Measurements from ENCODE around the gene UBL4B.

Gene UBL4B

DNA sequence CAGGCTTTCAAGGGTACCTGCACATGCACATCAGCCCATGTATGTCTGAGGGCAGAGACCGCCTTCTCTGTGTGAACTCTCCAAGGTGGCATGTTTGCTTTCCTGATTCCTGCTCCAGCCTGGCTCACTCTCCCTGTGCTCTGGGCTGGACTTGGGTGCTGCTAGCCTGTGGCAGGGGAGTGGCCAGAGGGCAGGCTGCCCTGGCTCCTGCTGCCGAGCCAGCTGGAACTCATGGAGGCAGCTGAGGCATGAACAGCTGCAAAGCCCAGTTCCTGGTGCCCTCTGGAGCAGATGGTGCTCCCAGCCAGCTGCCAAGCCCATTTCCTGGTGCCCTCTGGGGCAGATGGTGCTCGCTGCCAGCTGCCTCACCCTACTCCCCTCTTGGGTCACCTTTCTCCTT is 7.6 kb downstream of the UBL4B start:
- no peak overlapping the region for H3K4me3 Mint-ChIP-seq
- H3K27ac Mint-ChIP-seq, result no peak overlapping the region
- H3K27me3 Mint-ChIP-seq, result peaks cover 30% of the 10 kb centered on the region
- H3K9me3 Mint-ChIP-seq, result peaks cover 12% of the 10 kb centered on the region
- peaks cover 4% of the 10 kb centered on the region for H3K36me3 Mint-ChIP-seq (ENCODE audit: low read depth)
- peaks cover 13% of the 10 kb centered on the region for H3K4me1 Mint-ChIP-seq (ENCODE audit: low read depth)

DNA sequence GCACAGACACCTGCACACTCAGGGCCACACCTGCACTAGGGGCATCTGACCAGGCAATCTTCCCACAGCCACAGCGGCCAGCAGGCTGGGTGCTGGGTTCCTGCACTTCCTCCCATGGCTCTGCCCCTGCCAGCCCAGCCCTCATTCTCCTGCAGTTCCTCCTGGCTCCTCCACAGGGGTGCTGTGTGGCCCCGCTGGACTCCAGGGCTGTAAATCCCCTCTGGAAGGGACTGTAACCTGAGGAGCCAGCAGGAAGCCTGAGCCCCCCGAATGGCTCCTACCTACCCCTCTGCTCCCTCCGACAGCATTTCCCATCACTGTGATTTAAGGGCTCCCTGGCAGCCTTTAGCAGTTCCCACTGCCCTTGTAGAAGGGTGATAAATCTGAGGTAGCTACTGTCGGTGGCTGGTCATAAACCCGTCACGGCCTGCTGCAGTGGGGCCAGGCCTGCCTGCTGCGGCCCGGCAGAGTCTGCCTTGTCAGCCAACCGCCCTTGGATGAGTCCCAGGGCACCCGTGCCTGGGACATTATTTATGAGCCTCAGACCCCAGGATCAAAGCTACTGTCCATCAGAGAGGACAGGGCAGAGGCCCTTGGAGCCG is 8.8 kb downstream of the UBL4B start:
- peaks cover 13% of the 10 kb centered on the region for H3K4me1 Mint-ChIP-seq (ENCODE audit: low read depth)
- H3K36me3 Mint-ChIP-seq (ENCODE audit: low read depth), result peaks cover 4% of the 10 kb centered on the region
- no peak overlapping the region for H3K4me3 Mint-ChIP-seq
- H3K27ac Mint-ChIP-seq, result no peak overlapping the region
- peaks cover 12% of the 10 kb centered on the region for H3K9me3 Mint-ChIP-seq
- H3K27me3 Mint-ChIP-seq, result peaks cover 33% of the 10 kb centered on the region

DNA sequence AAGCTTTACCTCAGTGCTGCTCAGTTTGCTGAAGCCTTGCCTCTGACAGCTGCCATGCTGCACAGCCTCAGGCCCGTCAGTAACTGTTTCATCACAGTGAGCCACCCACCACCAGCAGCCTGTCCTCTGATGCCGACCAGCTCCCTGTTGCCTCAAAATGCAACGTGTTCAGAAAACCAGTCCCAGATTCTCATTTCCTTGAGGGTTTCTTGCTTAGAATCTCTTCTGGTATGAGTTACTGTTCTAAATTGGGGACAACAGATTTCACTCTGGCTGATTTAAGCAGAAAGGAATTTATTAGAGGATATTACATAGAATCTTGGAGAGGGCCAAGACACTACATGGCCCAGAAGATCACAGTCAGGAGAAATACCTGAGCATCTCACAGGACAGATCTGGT is 11.0 kb downstream of the UBL4B start:
- peaks cover 4% of the 10 kb centered on the region for H3K36me3 Mint-ChIP-seq (ENCODE audit: low read depth)
- H3K27me3 Mint-ChIP-seq, result peaks cover 30% of the 10 kb centered on the region
- H3K9me3 Mint-ChIP-seq, result peaks cover 12% of the 10 kb centered on the region

DNA sequence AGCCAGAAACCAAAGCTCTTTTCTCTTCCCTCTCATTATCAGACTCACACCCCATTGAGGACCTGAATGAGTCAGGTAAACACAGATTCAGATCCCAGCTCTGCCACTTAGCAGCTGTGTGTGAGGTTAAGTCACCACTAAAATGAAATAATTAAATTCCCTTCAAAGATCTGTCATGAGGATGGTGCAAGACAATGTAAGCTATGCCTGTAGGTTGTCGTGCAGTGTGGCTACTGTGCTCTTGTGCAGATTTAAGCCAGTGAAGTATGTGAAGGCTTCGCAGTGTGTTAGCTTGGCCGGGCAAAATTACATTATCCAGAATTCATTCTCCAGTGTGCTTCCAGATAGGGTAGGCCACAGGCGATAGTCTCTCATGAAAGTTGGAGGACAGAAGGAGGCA is 13.6 kb downstream of the UBL4B start:
- Mint-ChIP-seq H3K4me1 (ENCODE audit: low read depth) (no peaks in the 10 kb centered on the region), H3K27me3 (peaks cover 46% of the 10 kb centered on the region), H3K27ac (no peak overlapping the region), H3K9me3 (peaks cover 6% of the 10 kb centered on the region), H3K36me3 (ENCODE audit: low read depth) (no peaks in the 10 kb centered on the region), H3K4me3 (no peak overlapping the region)

More for the DNA sequence above, 11.0 kb downstream of the UBL4B start:
- no peak overlapping the region for H3K4me3 Mint-ChIP-seq
- no peak overlapping the region for H3K27ac Mint-ChIP-seq
- peaks cover 13% of the 10 kb centered on the region for H3K4me1 Mint-ChIP-seq (ENCODE audit: low read depth)

DNA sequence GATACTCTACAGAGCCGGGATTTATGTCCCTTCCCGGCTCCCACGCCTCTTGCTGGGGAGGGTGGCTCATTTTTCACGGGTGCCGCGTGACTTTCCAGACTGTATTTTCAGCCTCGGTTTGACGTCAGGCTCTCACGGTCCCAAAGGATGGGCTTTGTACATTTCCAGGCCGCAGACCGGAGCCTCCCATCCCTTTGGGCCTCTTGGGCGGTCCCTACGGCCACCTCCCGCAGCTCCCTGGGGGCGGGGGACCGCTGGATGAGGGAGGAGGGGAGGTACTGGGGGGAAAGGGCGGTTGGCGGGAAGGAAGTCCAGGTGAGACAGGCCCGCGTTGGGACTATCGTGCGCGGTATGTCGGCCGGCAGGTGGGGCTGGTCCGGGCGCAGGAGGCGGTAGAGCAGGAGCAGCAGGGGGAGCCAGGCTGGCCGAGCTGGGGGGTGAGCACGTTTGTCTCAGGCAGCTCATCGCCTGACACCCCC is 17.9 kb downstream of the UBL4B start:
- Mint-ChIP-seq H3K4me1 (ENCODE audit: low read depth) (no peaks in the 10 kb centered on the region), H3K36me3 (ENCODE audit: low read depth) (no peaks in the 10 kb centered on the region), H3K4me3 (no peak overlapping the region), H3K27me3 (peaks cover 47% of the 10 kb centered on the region), H3K27ac (no peak overlapping the region), H3K9me3 (no peaks in the 10 kb centered on the region)

DNA sequence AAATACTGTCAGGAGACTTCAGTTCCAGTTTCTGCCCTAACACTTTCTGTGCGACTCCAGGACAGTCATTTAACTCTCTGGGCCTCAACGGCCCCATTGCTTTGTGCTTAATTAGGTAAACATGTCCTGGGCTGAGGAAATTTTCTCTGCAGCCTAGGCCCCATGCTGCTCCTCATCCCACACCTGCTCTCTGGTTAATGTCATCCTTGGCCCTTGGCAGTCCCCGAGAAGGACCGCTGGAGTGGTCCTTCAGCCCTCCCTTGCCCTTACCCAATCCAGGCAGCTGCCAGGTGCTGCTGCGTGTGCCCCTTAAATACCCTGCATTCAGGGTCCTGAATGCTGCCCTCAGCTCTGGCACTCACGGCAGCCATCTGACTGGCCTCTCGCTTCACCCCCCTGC is 18.7 kb downstream of the UBL4B start:
- no peak overlapping the region for H3K4me3 Mint-ChIP-seq

DNA sequence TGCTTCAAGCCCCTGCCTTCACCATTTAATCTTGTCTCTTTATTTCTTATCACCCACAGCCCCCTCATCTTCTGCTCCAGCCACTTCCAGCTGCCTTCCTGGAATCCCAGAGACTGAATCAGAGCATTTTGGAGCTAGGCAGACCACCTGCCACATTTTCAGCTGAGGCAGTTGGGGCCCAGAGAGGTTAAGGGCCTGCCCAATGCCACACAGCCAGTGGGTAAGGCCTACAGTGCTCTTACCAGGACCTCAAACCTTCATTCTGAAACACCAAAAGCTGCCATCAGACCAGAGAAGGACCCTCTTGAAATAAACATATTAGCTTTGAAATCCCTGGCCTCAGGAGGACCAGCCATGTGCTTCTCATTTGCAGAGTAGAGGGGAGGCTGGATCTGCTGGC is 20.4 kb downstream of the UBL4B start:
- Mint-ChIP-seq H3K36me3 (ENCODE audit: low read depth) (no peaks in the 10 kb centered on the region), H3K4me1 (ENCODE audit: low read depth) (peaks cover 8% of the 10 kb centered on the region), H3K4me3 (no peak overlapping the region), H3K27ac (no peak overlapping the region), H3K9me3 (no peaks in the 10 kb centered on the region), H3K27me3 (peaks cover 56% of the 10 kb centered on the region)

More for the DNA sequence above, 18.7 kb downstream of the UBL4B start:
- peaks cover 43% of the 10 kb centered on the region for H3K27me3 Mint-ChIP-seq
- no peaks in the 10 kb centered on the region for H3K36me3 Mint-ChIP-seq (ENCODE audit: low read depth)
- no peak overlapping the region for H3K27ac Mint-ChIP-seq
- H3K9me3 Mint-ChIP-seq, result no peaks in the 10 kb centered on the region
- H3K4me1 Mint-ChIP-seq (ENCODE audit: low read depth), result no peaks in the 10 kb centered on the region

DNA sequence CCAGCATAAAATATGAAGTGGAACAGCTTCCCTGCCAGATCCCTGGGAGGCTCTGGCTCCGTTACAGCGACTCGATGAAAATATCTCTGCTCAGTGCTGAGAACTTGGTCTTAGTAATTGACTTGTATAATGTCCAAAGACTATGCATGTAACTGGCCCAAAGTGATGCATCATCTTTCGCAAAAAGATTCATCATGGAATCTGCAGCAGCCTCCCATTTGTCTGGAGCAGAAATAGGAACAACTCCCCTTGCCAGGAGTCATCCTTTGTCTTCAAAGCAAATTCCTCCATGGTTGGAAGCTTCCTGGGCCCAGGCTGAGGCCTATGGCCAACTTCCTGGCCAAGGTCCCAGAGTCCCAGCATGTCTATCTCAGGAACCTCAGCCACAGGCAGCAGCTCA is 21.2 kb downstream of the UBL4B start:
- Mint-ChIP-seq H3K4me3 (no peak overlapping the region), H3K9me3 (no peaks in the 10 kb centered on the region), H3K27me3 (peaks cover 59% of the 10 kb centered on the region), H3K27ac (no peak overlapping the region), H3K36me3 (ENCODE audit: low read depth) (no peaks in the 10 kb centered on the region), H3K4me1 (ENCODE audit: low read depth) (peaks cover 8% of the 10 kb centered on the region)

DNA sequence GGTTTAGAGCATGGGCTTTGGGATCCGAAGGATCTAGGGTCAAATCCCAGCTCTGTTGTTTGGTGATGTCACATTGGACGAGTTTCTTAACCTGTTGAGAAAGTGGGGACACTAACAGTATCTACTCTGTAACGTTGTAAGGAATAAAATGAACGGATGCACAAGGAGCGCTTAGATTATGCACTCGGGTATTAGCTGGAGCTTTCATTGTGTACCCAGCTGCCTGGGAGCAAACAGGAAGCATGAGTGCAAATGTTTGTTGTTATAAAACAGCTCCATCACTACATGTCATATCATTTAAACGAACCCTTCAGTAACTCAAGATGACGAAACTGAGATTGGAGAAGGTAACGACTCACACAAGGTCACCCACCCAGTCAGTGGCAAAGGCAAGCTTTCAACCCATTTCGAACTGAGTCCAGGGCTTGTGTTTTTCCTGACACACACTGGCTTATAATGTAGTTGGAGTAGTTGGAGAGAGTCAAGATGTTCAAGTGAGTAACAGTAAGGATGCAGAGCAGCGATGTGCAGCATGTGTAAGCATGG is 21.9 kb downstream of the UBL4B start:
- Mint-ChIP-seq H3K9me3 (no peaks in the 10 kb centered on the region), H3K27ac (no peak overlapping the region), H3K4me1 (ENCODE audit: low read depth) (peaks cover 8% of the 10 kb centered on the region), H3K36me3 (ENCODE audit: low read depth) (no peaks in the 10 kb centered on the region), H3K4me3 (no peak overlapping the region), H3K27me3 (peaks cover 59% of the 10 kb centered on the region)

DNA sequence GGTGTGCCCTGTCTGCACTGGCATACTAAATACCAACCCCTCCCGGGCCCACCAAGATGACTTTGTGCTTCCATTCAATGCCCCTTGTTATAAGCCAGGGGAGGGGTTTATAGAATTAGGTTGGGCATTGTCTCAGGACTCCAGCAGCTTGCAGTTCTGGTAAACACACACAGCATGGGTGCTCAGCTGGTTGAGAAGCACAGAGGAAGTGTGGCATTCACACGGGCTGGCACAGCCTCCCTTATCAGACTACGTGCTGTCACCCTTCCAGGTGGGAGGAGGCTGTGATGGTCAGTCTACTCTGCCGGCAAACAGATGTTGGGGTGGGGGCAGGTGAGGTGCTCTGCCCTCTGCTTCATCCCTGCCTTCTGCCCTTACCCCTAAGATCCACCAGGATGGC is 23.0 kb downstream of the UBL4B start:
- Mint-ChIP-seq H3K4me1 (ENCODE audit: low read depth) (peaks cover 8% of the 10 kb centered on the region), H3K36me3 (ENCODE audit: low read depth) (no peaks in the 10 kb centered on the region), H3K9me3 (no peaks in the 10 kb centered on the region), H3K27me3 (peaks cover 59% of the 10 kb centered on the region), H3K27ac (no peak overlapping the region), H3K4me3 (no peak overlapping the region)

DNA sequence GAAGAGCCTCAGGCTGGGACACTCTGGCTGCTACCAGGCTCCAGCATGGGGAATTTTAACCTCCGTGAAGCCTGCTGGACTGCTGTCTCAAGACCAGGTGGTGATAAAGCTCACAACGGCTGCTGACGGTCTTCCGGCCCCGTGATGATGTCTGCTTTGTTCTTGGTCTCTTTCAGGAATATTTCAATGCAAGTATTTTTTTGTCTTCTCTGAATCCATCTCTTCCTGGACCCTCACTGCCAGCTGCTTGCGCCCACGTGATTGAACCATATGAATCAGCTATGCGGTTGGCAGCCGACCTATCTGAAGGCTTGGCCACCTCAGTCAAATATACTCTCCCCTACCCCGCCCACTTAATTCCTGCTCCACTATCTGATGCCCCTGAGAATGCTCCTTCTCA is 23.4 kb downstream of the UBL4B start:
- Mint-ChIP-seq H3K36me3 (ENCODE audit: low read depth) (no peaks in the 10 kb centered on the region), H3K27ac (no peak overlapping the region), H3K4me1 (ENCODE audit: low read depth) (peaks cover 8% of the 10 kb centered on the region), H3K27me3 (peaks cover 59% of the 10 kb centered on the region), H3K9me3 (no peaks in the 10 kb centered on the region), H3K4me3 (no peak overlapping the region)

DNA sequence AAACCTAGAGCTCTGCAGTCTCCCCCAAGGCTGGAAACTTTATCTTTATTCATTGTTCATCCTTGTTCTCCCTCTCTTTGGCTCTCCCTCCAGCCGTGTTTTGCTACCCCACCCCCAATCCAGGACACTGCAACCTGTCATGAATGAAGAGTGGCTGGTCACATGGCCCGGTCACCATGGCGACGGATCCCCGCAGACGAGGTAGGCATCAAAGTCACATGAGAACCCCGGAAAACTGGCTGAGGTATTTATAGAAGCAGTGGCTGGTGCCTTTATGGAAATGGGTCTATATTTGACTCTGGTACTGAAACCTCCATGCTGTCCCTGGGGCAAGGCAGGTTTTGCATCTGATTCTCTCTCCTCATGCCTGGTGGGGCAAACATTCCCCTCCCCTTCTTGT is 24.7 kb downstream of the UBL4B start:
- Mint-ChIP-seq H3K4me3 (no peak overlapping the region), H3K27me3 (peaks cover 61% of the 10 kb centered on the region), H3K4me1 (ENCODE audit: low read depth) (peaks cover 8% of the 10 kb centered on the region), H3K27ac (no peak overlapping the region), H3K9me3 (no peaks in the 10 kb centered on the region), H3K36me3 (ENCODE audit: low read depth) (no peaks in the 10 kb centered on the region)

DNA sequence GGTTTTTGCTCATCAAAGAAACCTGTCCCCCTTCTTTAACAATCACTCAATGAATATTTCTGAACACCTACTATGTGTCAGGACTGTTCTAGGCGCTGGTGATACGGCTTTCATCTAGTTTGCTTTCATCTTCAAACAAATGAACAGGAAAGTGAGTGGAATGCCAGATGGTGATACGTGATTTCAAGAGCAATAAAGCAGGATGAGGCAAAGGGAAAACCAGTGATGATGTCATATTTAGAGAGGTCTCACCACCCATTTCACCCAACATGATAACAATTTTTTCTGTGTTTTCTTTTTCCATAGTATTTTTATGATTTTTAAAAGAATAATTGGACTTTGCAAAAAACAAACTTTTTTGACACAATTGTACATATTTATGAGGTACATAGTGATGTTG is 26.7 kb downstream of the UBL4B start:
- H3K27ac Mint-ChIP-seq, result no peak overlapping the region
- H3K27me3 Mint-ChIP-seq, result peaks cover 64% of the 10 kb centered on the region
- no peaks in the 10 kb centered on the region for H3K9me3 Mint-ChIP-seq
- no peaks in the 10 kb centered on the region for H3K36me3 Mint-ChIP-seq (ENCODE audit: low read depth)
- no peak overlapping the region for H3K4me3 Mint-ChIP-seq
- peaks cover 8% of the 10 kb centered on the region for H3K4me1 Mint-ChIP-seq (ENCODE audit: low read depth)

DNA sequence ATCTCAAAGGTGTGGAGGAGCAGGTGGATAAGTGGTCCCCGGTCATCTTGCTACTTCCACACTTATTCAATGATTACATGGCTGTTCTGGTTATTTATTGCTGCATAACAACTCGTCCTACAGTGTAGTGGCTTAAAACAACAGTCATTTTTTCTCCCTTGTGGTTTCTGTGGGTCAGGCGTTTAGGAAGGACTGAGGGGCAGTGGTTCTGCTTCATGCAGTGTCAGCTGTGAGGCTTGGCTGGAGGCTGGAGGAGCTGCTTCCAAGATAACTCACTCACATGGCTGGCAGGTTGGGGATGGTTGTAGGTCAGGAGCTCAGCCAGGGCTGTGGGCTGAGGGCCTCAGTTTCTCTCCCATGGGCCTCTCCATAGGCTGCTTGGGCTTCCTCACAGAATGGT is 32.1 kb downstream of the UBL4B start:
- Mint-ChIP-seq H3K27ac (no peak overlapping the region), H3K4me3 (no peak overlapping the region), H3K36me3 (ENCODE audit: low read depth) (no peaks in the 10 kb centered on the region), H3K4me1 (ENCODE audit: low read depth) (no peaks in the 10 kb centered on the region), H3K27me3 (peaks cover 36% of the 10 kb centered on the region), H3K9me3 (no peaks in the 10 kb centered on the region)

DNA sequence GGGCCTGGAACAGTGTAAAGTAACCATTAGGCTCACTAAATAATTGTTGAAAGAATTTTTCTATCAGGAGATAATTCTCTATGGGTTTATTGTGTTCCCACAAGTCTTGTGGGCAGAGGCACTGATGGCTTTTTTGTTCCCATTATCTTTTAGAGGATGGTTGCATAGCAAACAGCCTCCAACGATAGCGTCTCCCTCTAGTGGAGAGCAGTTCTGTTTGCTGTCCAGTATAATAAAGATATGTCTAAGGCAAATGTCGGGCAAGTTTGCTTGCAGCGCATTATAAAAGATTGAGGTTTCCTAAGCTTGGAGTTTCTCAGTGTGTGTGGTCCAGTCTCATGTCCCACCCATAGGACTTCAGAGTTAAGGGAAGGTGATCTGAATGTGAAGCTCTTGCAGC is 36.7 kb downstream of the UBL4B start:
- H3K27me3 Mint-ChIP-seq, result peaks cover 28% of the 10 kb centered on the region
- no peaks in the 10 kb centered on the region for H3K36me3 Mint-ChIP-seq (ENCODE audit: low read depth)
- H3K4me1 Mint-ChIP-seq (ENCODE audit: low read depth), result peaks cover 7% of the 10 kb centered on the region
- H3K4me3 Mint-ChIP-seq, result no peak overlapping the region
- H3K27ac Mint-ChIP-seq, result no peak overlapping the region
- H3K9me3 Mint-ChIP-seq, result no peaks in the 10 kb centered on the region

Data from stimulated activated naive CD8-positive, alpha-beta T cell treated with anti-CD3 and anti-CD28 coated beads, Interleukin-15, Interleukin-2, amounts not matched to agents 100 ng/mL and 50 ng/mL, for 24 hours (primary cell).